NT2/D1 (cell line): Measurements from ENCODE around the gene LTBR.

Experiments used
- SUZ12 ChIP-seq: IDR thresholded peaks from 2 replicates; pipeline ENCODE4 v1.6.1; 2011; ENCODE audit not compliant: insufficient read length, insufficient read depth; ENCODE audit errors: extremely low read depth
- YY1 ChIP-seq: IDR thresholded peaks from 2 replicates; pipeline ENCODE4 v1.6.1; 2011; ENCODE audit not compliant: insufficient read length, insufficient read depth
- ZNF274 ChIP-seq: IDR thresholded peaks from 2 replicates; pipeline ENCODE4 v1.6.1; 2011; ENCODE audit warnings: mild to moderate bottlenecking, low read depth, low read length

DNA sequence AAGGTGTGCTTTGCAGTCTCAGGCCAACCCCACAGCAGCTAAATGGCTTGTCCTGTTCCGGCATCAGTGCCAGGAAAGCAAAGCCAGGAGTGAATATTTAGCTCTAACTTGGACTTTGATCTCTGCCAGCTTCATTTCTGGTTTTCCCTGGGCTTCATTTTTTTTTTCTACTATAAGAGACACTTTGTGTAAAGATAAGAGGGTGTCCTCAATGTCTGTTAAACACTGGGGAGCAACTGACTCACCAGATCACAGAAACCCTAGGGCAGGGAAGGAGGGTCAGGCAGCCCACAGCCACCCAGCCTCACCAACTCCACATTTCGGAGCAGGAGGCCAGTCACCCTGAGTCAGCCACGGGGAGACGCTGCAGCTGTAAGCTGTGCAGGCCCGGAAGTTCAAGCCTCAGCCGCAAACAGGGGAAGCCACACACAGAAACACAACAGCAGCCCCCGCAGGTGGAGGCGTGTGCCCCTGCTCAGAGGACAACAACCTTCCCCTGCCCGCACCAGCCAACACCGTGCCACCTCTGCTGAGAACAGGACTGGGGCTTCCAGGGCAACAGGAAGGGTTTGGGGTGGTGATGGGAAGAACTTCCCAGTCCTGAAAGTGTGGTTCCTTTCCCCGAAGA is 48.4 kb upstream of the LTBR start:
- TF ChIP-seq SUZ12, result no peak
- no peak for TF ChIP-seq ZNF274
- no peak for TF ChIP-seq YY1
